Measurements from ENCODE around the gene PPP2R2C. TPM values are rescaled to one million over a fixed set of nuclear protein-coding genes. Genes with fewer than 3 reads are reported as not detected.

Gene PPP2R2C
- total and polyA plus RNA-seq, 2 experiments from 2014 or later = 1.3 to 9.2 TPM

DNA sequence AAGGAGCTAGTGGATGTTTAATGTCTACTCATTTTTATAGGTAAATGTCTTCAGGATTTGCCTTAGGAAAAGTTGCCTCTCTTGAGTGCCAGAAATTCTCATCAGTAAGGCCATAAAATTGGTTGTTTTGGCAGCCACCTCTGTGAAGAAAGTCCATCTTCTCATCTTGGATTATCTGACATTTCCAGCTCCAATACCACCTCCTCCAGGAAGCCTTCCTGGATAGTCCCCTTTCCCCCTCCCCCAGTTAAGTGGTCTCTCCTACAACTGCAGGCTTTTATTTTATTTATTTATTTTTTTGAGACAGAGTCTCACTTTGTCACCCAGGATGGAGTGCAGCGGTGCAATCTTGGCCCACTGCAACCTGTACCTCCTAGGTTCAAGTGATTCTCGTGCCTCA, 87.1 kb downstream of the PPP2R2C start (continued):
- TF ChIP-seq, protein P1, sequence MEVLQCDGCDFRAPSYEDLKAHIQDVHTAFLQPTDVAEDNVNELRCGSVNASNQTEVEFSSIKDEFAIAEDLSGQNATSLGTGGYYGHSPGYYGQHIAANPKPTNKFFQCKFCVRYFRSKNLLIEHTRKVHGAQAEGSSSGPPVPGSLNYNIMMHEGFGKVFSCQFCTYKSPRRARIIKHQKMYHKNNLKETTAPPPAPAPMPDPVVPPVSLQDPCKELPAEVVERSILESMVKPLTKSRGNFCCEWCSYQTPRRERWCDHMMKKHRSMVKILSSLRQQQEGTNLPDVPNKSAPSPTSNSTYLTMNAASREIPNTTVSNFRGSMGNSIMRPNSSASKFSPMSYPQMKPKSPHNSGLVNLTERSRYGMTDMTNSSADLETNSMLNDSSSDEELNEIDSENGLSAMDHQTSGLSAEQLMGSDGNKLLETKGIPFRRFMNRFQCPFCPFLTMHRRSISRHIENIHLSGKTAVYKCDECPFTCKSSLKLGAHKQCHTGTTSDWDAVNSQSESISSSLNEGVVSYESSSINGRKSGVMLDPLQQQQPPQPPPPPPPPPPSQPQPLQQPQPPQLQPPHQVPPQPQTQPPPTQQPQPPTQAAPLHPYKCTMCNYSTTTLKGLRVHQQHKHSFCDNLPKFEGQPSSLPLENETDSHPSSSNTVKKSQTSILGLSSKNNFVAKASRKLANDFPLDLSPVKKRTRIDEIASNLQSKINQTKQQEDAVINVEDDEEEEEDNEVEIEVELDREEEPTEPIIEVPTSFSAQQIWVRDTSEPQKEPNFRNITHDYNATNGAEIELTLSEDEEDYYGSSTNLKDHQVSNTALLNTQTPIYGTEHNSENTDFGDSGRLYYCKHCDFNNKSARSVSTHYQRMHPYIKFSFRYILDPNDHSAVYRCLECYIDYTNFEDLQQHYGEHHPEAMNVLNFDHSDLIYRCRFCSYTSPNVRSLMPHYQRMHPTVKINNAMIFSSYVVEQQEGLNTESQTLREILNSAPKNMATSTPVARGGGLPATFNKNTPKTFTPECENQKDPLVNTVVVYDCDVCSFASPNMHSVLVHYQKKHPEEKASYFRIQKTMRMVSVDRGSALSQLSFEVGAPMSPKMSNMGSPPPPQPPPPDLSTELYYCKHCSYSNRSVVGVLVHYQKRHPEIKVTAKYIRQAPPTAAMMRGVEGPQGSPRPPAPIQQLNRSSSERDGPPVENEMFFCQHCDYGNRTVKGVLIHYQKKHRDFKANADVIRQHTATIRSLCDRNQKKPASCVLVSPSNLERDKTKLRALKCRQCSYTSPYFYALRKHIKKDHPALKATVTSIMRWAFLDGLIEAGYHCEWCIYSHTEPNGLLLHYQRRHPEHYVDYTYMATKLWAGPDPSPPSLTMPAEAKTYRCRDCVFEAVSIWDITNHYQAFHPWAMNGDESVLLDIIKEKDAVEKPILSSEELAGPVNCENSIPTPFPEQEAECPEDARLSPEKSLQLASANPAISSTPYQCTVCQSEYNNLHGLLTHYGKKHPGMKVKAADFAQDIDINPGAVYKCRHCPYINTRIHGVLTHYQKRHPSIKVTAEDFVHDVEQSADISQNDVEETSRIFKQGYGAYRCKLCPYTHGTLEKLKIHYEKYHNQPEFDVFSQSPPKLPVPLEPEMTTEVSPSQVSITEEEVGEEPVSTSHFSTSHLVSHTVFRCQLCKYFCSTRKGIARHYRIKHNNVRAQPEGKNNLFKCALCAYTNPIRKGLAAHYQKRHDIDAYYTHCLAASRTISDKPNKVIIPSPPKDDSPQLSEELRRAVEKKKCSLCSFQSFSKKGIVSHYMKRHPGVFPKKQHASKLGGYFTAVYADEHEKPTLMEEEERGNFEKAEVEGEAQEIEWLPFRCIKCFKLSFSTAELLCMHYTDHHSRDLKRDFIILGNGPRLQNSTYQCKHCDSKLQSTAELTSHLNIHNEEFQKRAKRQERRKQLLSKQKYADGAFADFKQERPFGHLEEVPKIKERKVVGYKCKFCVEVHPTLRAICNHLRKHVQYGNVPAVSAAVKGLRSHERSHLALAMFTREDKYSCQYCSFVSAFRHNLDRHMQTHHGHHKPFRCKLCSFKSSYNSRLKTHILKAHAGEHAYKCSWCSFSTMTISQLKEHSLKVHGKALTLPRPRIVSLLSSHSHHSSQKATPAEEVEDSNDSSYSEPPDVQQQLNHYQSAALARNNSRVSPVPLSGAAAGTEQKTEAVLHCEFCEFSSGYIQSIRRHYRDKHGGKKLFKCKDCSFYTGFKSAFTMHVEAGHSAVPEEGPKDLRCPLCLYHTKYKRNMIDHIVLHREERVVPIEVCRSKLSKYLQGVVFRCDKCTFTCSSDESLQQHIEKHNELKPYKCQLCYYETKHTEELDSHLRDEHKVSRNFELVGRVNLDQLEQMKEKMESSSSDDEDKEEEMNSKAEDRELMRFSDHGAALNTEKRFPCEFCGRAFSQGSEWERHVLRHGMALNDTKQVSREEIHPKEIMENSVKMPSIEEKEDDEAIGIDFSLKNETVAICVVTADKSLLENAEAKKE (CRISPR knock-in tag; IDR thresholded peaks at IDR 0.05) = no peak
- no peak for TF ChIP-seq ZNF114 (CRISPR knock-in tag; IDR thresholded peaks at IDR 0.05)
- no peak for TF ChIP-seq STAT1 (IDR thresholded peaks at IDR 0.05; ENCODE audit: unreplicated experiment)

DNA sequence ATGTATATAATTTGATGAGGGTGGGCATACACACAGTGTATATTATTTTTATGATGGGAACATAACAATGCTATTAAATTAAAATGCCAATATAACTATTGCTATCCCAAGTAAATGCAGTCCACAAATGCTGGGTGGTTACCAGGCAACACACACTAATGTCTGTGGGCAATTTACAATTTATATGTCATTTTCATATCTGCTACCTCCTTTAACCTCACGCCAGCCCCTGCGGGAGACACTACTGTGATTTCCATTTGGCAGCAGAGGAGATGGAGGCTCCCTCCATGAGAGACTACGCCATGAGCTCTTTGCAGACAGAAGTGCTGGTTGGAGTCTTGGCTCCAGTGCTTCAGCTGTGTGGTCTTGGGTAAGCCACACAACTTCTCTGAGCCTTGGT, 87.9 kb downstream of the PPP2R2C start:
- peaks cover 6% of the 10 kb centered on the region for H3K27me3 Mint-ChIP-seq (ENCODE audit: insufficient read depth, low read depth, poor library complexity)
- H3K27me3 ChIP-seq (ENCODE audit: insufficient read depth) = no peaks in the 10 kb centered on the region
- H3K4me2 ChIP-seq = no peak overlapping the region
- H3K36me3 Mint-ChIP-seq (ENCODE audit: low read depth) = no peaks in the 10 kb centered on the region
- no peaks in the 10 kb centered on the region for H4K20me1 ChIP-seq (replicated peaks; ENCODE audit: insufficient read depth)
- H3K27ac ChIP-seq (ENCODE audit: low read depth) = no peak overlapping the region
- H3K79me2 ChIP-seq (replicated peaks; ENCODE audit: insufficient read depth) = no peaks in the 10 kb centered on the region
- no peak overlapping the region for H3K27ac Mint-ChIP-seq
- no peak overlapping the region for H3K4me3 Mint-ChIP-seq
- no peaks in the 10 kb centered on the region for H3F3A ChIP-seq (replicated peaks; ENCODE audit: low read depth)
- H3K4me1 ChIP-seq (ENCODE audit: insufficient read depth) = 0 out of 2 replicates have a peak, but pooled peaks cover 1% of the 10 kb centered on the region
- H3K4me1 Mint-ChIP-seq = peaks cover 15% of the 10 kb centered on the region
- H3K36me3 ChIP-seq (ENCODE audit: insufficient read depth) = no peaks in the 10 kb centered on the region
- no peaks in the 10 kb centered on the region for H3K9me3 Mint-ChIP-seq
- no peak overlapping the region for H2AFZ ChIP-seq
- no peak overlapping the region for H3K4me3 ChIP-seq
- ATAC-seq = no peak
- DNase-seq (ENCODE audit: low spot score) = no peak
- H3K9me2 ChIP-seq (ENCODE audit: insufficient read depth) = no peaks in the 10 kb centered on the region
- TF ChIP-seq, protein P2, sequence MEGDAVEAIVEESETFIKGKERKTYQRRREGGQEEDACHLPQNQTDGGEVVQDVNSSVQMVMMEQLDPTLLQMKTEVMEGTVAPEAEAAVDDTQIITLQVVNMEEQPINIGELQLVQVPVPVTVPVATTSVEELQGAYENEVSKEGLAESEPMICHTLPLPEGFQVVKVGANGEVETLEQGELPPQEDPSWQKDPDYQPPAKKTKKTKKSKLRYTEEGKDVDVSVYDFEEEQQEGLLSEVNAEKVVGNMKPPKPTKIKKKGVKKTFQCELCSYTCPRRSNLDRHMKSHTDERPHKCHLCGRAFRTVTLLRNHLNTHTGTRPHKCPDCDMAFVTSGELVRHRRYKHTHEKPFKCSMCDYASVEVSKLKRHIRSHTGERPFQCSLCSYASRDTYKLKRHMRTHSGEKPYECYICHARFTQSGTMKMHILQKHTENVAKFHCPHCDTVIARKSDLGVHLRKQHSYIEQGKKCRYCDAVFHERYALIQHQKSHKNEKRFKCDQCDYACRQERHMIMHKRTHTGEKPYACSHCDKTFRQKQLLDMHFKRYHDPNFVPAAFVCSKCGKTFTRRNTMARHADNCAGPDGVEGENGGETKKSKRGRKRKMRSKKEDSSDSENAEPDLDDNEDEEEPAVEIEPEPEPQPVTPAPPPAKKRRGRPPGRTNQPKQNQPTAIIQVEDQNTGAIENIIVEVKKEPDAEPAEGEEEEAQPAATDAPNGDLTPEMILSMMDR (conservative IDR thresholded peaks at IDR 0.05; ENCODE audit: low read depth in 2 of 2) = no peak
- TF ChIP-seq EZH2phosphoT487 (IDR thresholded peaks at IDR 0.05; ENCODE audit: unreplicated experiment) (no peak), JUNB (IDR thresholded peaks at IDR 0.05; ENCODE audit: unreplicated experiment) (no peak), STAT1 (IDR thresholded peaks at IDR 0.05; ENCODE audit: unreplicated experiment) (no peak)
- TF ChIP-seq, protein P1 (CRISPR knock-in tag; IDR thresholded peaks at IDR 0.05) = no peak
- TF ChIP-seq, protein P3, sequence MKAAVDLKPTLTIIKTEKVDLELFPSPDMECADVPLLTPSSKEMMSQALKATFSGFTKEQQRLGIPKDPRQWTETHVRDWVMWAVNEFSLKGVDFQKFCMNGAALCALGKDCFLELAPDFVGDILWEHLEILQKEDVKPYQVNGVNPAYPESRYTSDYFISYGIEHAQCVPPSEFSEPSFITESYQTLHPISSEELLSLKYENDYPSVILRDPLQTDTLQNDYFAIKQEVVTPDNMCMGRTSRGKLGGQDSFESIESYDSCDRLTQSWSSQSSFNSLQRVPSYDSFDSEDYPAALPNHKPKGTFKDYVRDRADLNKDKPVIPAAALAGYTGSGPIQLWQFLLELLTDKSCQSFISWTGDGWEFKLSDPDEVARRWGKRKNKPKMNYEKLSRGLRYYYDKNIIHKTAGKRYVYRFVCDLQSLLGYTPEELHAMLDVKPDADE (IDR thresholded peaks at IDR 0.05) = no peak

Measured in GM23338 (cell line).